HG02970 (cell line): ENCODE results near the gene HOXB4.

Experiments used
- ATAC-seq: cut with Tn5 transposase; IDR thresholded peaks from one replicate; pipeline ENCODE4 v1.9.1; 2021; ENCODE audit warnings: mild to moderate bottlenecking, moderate library complexity, moderate number of reproducible peaks; ENCODE audit not compliant: unreplicated experiment, low FRiP score

HOXB4 gene

DNA sequence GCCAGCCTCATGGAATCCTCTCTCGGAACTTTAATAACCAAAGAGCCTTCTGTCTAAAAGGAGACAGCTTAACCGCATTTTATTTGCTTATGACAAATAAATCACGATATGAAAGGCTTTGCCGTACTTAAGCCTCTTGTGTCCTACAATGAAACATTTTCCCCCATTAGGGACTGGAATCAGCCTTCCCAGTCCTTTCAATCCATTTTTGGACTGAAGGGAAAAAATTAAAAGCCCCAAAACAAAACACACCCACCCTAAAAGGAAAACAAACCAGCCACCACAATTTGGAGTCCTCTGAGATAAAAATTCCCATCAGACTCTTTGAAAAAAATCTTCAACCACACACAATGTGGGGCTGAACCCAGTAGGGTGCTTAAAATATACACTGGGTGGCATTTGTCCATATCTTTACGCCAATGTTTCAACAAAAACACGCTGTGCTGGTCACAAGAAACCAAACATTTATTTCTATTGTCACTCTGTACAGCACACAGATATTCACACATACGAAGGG is 3.0 kb downstream of the HOXB4 start:
- ATAC-seq: no peak

DNA sequence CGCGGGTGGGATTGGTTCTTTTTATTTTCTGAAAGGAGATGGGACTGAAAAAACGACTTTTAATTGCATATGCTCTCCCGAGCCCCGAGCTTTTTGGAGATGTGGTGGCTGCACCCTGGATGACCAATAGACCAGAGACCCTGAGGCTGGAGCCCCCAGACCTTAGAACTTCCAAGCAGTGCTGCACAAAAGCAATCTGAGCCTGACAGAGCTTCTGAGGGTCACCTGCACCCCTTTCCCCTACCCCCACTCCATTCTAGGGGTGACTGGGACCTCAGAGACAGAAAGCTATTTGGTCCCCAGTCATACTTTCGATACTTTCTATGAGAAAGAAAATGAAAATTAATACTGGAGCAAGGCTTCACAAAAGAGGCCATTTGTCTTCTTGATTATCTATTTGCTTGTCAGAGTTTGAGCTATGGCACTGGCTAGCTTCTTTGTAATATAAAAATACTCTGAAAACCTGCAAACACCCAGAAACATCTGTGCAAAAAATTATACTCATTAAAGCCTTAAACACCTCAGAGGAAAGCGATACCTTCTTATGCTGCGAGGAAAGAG is 3.6 kb downstream of the HOXB4 start:
- ATAC-seq: no peak

GRCh38 chr17:48571826-48572417 is 6.2 kb downstream of the HOXB4 start:
- no peak for ATAC-seq

GRCh38 chr17:48571024-48571818 is 6.9 kb downstream of the HOXB4 start:
- no peak for ATAC-seq

DNA sequence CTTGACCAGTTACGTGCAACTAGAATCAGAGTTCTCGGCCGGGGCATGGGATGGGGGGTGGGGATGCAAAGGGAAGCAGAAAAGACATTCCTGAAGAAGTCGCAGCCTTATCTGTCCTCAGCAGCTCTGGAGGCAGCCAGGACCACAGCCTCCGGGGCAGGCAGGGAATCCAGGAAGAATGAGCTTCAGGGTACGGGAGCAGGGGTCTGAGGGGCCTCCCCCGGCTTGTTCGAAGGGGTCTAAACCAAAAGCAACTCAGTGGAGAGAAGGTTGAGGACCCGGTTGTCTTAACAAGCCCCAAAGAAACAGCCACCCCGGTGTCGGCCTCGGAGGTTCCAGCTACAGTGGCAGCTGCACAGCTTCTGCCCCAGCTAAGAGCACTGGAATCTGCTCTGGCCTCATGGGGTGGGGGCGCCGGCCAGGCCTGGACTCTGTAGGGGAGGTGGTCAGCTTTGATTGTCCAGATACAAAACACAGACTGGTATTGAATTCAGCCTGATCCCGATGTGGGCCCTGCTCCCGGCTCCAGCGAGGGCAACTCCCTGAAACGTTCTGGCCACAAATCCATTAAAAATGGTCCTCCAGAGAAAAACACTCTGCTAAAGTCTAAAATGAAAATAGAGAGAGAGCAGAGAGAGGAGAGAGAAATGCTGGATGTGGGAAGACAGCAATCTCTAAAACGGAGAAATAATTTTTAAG is 7.7 kb downstream of the HOXB4 start:
- ATAC-seq: no peak

- ATAC-seq: no peak
These were observed 8.4 kb downstream of the HOXB4 start for GRCh38 chr17:48569674-48570324.

- ATAC-seq: no peak
These were observed 8.9 kb downstream of the HOXB4 start for GRCh38 chr17:48569240-48569582.

GRCh38 chr17:48568499-48569239 is 9.5 kb downstream of the HOXB4 start:
- no peak for ATAC-seq

- no peak for ATAC-seq
These were observed 10.3 kb downstream of the HOXB4 start for GRCh38 chr17:48567646-48568354.

DNA sequence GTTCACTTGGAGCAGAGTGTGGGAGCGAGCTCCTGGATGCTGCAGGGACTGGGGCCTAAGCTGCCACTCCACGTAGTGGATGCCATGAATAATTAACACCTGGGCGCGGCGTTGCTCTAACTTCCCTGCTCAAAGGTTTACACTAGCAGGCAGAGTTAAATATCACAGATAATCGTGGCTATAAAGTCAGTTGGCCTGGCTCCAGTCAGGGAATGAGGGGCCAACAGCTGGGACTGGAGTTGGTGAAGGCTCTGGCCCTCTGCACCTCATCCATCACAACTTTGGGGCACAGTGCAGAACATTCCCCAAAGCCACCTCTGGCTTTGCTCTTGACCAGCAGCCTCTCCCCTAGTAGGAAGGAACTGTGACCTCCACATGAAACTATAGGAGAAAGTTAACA is 10.9 kb downstream of the HOXB4 start:
- ATAC-seq: no peak

DNA sequence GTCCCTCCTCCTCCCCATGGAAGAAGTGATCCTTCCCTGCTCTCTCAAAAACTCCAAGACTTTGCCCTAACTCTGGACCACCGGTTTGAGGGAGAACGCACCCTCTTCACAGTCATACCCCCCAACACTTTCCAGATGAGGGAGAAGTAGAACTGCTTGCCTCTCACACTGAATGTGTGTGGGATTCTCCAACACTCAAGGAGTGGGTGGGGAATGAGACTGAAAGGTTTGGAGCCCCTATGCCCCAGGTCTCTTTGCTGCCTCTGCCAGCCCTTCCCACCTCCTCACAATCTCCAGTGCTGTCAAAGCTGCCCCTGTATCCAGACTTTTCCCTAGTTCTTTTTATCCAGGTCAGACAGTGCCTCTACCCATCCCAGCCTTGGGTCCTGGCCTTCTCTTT is 11.4 kb downstream of the HOXB4 start:
- ATAC-seq: no peak

- no peak for ATAC-seq
These were observed 12.0 kb downstream of the HOXB4 start for GRCh38 chr17:48565925-48566710.

DNA sequence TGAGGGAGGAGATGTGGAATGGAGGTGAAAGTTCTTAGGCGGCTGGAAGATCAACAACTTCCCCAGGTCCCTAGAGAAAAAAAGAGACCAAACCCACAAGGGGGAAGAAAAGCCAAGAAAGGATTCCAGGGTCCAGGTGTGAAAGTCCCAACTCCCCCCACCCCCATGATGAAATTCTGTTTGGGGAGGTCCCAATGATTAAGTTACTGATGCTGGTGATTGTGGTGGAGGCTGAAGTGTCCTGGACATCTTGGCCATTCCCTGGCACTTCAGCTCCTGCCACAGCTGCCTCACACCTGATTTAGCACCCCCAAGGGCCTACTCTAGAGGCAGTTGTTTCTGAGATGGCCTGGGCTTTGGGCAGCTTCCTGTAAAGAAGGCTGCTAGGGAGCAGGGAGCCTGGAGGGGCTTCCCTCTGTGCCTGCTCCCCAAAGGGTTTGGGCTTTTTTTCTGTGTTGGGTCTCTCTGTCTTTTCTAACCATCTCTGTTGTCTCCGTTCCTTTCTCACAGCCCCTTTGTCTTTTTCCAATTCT is 13.1 kb downstream of the HOXB4 start:
- no peak for ATAC-seq

DNA sequence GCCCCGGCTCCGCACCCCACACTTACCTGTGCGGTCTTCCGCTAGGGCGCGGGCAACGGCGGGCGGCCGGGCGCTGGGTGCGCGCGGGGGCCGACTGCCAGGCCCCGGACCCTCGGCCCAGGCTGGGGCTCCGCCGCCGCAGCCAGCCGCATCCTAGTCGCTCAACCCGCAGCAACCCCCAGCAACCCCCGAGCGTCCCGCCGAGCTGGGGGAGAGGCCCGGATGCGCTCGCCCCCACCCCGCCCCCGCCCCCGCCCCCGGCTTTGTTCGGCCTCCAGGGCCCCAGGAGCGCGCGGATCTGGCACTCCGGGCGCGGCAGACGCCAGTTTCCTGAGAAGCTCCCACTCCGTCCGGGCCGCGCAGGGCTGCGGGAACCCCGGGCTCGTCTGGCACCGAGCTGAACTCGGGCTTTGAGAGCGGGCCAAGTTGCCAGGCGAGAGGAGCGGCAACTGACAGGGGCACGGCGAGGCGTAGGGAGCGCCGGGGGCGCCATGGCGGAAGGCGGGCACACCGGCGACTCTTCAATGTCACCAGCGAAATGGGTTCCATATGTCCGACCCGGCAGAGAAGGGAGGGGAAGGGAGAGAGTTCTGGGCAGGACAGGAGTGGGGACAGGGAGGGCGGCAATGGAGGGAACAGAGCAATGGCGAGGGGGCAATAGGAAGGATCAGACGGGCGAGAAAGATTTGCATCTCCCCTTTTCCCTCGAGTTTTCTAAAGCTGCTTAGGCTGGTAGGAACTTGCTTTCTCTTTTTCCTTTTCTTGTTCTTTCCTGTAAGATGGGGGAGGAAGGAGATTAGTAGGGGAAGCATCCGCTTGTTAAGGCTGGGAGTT is 13.7 kb downstream of the HOXB4 start:
- ATAC-seq: no peak

GRCh38 chr17:48563867-48564187 is 14.3 kb downstream of the HOXB4 start:
- no peak for ATAC-seq

GRCh38 chr17:48563385-48563838 is 14.7 kb downstream of the HOXB4 start:
- ATAC-seq: no peak

DNA sequence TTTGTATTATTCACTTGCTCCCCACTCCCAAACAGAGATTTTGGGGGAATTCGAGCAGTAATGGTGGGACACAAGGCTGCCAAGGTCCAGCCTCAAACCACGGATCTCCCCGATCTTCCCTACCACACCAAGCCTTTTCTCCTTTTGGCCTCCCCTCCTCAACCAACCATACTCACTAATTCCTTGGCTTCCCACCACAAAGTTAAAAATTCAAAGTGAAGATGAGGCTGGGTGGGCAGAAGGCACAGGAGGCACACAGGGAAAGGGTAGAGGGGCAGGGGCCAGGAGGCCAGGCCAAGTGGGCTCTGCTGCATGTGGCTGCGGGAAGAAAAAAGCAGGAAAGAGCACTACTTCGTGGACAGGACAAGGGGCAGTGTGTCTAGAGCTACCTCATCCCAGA is 15.2 kb downstream of the HOXB4 start:
- ATAC-seq: no peak
